Epithelial cell of proximal tubule (primary cell): ENCODE results near the gene RRP1B. TPM values are rescaled to one million over a fixed set of nuclear protein-coding genes. Genes with fewer than 3 reads are reported as not detected.
A peak's percentile ranks its signal among the peaks of the same experiment; 100 is the strongest.

ENCODE experiments used
- DNase-seq: peaks from one replicate; pipeline ENCODE4 v3.0.0-alpha.2; 2011; ENCODE audit warnings: low read depth
- H3K4me3 ChIP-seq: 2 replicates; pipeline ENCODE4 v1.5.1; 2011; ENCODE audit warnings: low read depth, mild to moderate bottlenecking, low read length
- total RNA-seq: library from RNA; depleted of rRNA; stranded (reverse); fragments of >200 nt; gene quantifications from 2 replicates; pipeline ENCODE4 v1.2.3, GENCODE V29; 2015
- TF ChIP-seq, protein P1 (sequence below): conservative IDR thresholded peaks from 2 replicates; pipeline ENCODE4 v1.5.1; 2012; ENCODE audit warnings: low read depth, mild to moderate bottlenecking, low read length

Gene RRP1B
- total RNA-seq, 1 donor from 2014 or later = 37.6 TPM

- TF ChIP-seq, protein P1, sequence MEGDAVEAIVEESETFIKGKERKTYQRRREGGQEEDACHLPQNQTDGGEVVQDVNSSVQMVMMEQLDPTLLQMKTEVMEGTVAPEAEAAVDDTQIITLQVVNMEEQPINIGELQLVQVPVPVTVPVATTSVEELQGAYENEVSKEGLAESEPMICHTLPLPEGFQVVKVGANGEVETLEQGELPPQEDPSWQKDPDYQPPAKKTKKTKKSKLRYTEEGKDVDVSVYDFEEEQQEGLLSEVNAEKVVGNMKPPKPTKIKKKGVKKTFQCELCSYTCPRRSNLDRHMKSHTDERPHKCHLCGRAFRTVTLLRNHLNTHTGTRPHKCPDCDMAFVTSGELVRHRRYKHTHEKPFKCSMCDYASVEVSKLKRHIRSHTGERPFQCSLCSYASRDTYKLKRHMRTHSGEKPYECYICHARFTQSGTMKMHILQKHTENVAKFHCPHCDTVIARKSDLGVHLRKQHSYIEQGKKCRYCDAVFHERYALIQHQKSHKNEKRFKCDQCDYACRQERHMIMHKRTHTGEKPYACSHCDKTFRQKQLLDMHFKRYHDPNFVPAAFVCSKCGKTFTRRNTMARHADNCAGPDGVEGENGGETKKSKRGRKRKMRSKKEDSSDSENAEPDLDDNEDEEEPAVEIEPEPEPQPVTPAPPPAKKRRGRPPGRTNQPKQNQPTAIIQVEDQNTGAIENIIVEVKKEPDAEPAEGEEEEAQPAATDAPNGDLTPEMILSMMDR = no peak
- no peak overlapping the region for H3K4me3 ChIP-seq
- no peak for DNase-seq
These were observed 40.0 kb upstream of the RRP1B start for GRCh38 chr21:43619344-43619743.

GRCh38 chr21:43619856-43620255 is 39.5 kb upstream of the RRP1B start:
- DNase-seq = no peak
- H3K4me3 ChIP-seq = no peak overlapping the region
- TF ChIP-seq, protein P1 = peak; percentile 46

DNA sequence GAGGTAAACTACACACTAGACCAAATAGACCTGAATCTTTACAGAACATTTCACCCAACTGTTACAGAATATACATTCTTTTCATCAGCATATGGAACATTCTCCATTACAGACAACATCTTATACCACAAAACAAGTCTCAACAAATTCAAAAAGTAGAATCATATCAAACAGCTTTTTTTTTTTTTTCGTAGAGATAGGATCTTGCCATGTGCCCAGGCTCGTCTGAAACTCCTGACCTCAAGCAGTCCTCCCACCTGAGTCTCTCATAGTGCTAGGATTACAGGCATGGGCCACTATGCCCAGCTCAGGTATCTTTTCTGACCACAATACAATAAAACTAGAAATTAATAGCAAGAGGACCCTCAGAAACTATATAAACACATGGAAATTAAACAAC is 36.6 kb upstream of the RRP1B start:
- no peak overlapping the region for H3K4me3 ChIP-seq
- DNase-seq = no peak

GRCh38 chr21:43623588-43623987 is 35.8 kb upstream of the RRP1B start:
- DNase-seq = no peak
- TF ChIP-seq, protein P1 = no peak
- no peak overlapping the region for H3K4me3 ChIP-seq

More for the DNA sequence above, 36.6 kb upstream of the RRP1B start:
- TF ChIP-seq, protein P1 = no peak

DNA sequence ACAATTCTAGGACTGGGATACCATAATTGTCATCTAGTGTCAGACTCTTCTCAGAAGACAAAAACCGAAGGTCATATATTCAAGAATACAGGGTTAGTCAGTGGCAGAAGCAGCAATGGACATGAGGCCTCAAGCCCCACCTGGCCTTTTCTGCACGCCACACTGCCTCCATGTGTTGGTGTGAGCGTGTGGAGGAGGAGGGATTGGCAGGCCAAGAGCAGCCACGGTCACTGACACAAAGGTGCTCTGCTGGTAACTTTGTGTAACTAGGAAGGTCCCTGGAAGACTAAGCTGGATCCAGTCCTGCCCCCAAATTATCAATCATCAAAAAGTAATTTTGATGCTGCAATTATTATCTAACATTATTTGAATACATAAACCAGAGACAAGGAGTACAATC is 35.0 kb upstream of the RRP1B start:
- TF ChIP-seq, protein P1 = no peak
- DNase-seq = no peak
- H3K4me3 ChIP-seq = no peak overlapping the region

DNA sequence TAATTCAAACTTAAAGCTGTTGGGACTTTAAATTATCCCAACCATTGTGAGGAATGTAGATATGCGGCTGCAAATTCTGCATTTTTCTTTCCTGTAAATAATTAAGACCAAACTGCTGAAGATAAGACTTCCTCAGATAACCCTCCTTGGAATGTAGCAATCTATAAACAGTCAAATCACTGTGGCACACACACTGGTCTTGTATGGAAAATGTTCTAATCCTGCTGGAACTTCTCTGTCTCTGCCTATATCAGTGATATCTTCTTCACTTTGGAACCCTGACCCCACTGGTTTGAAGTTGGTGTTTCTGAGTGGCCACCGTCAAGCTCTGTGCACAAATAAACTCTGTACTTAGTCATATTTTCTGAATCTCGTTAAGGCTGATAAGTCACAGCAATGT is 33.0 kb upstream of the RRP1B start:
- DNase-seq = no peak
- H3K4me3 ChIP-seq = no peak overlapping the region
- TF ChIP-seq, protein P1 = no peak

DNA sequence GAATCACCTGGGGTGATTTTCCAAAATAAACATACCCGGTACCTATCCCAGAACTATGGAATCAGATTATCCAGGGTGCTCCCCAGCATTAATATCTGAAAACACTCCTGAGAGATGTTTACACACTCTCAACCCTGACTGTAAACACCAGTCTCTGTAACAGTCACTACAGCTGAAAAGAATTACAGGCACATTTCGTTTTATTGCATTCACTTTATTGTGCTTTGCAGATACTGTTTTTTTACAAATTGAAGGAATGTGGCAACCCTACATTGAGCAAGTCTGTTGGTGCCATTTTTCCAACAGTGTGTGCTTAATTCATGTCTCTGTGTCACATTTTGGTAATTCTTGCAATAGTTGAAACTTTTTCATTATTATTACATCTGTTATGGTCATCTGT is 31.8 kb upstream of the RRP1B start:
- TF ChIP-seq, protein P1 = no peak
- H3K4me3 ChIP-seq = no peak overlapping the region
- DNase-seq = no peak
